HG03139 (cell line): ENCODE data around the gene NOXA1.
"Not testable (repeated sequence)": the region's sequence is repeated elsewhere in the genome, so short reads cannot be mapped to it uniquely, and the experiment has no call there.

Experiments
- ATAC-seq: cut with Tn5 transposase; IDR thresholded peaks from one replicate; pipeline ENCODE4 v1.9.1; 2021; ENCODE audit not compliant: unreplicated experiment

NOXA1 gene

GRCh38 chr9:137437691-137438590, 14.7 kb downstream of the NOXA1 start:
- no peak for ATAC-seq

DNA sequence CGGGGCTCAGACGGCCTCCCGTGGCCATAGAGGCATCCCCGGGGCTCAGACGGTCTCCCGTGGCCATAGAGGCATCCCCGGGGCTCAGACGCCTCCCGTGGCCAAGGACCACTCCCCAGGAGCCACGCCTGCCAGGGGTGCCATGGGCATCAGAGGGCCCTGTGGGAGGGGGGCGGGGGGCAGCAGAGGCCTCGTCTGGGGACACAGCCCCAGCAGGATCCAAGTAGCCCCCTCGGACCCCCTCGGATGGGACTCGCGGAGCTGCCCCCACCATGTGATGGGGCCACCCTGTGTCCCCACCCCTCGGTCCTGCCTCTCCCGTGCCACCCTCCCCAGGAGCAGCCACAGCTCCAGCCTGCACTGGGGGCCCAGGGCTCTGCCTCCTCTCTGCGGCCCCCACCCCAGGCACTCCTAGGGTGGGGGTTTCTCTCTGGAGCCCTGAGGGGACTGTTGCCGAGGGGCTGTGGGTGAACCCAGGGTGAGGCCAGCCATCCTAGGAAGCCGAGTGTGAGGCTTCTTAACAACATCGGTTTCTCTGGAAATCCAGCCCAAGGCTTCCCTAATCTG, 15.5 kb downstream of the NOXA1 start:
- ATAC-seq: no peak

DNA sequence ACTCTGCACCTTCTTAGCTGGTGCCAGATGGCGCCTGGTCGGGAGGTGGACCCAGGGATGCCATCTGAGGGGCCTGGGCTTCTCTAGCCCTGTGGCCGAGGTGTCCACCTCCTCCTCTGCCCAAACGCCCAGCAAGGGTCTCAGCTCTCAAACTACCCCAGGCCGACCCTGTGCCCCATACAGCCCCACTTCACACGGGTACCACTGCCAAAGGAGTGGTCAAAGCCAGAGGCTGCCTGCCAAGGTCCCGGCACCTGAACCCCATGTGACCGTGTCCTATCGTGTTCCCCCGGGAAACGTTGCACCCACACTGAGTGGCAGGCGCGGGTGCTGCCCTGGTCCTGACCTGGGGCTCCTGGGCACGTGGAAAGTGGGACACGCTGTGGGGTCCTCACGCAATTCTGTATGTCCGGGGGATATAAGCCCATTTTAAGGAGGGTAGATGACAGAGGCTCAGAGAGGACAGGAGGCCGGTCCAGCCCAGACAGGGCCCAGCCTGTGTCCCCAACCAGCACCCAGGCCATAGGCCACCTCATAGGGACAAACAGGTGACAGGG, 16.0 kb downstream of the NOXA1 start:
- no peak for ATAC-seq

DNA sequence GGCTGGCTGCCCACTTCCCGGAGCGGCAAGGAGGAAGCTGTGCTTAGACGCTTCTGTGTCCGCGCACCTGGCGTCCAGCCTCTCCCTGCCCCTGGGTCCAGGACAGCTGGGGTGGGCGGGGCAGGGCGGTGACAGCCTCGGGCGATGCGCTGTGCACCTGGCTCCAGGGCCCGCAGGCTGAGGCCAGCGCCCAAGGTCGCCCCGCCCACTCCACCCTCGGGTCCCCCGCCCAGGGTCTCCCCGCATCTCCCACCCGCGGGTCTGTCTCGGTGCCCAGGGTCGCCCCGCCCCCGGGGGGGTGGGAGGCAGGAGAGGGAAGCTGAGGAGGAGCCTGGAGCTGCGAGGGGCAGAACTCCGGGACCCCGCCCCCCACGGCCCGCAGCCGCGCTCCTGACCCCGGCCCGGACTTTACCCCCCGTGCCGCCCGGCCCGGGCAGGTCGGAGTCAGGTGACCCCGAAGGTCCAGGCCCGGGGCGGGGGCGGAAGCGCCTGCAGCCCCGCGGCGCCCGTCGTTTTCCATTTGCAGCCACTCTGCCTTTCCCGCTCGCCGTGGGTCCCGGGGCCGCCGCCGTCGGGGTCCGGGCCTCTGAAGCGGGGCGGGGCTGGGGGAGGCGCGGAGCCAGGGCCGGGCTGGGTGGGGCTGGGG, 18.2 kb downstream of the NOXA1 start, which contains the start of gene ENTPD8:
TSS of gene ENTPD8 (minus strand) at position 69 of the 646 bp plus-strand sequence. CDS start 3,072 bp downstream, outside the sequence.
- no peak for ATAC-seq

DNA sequence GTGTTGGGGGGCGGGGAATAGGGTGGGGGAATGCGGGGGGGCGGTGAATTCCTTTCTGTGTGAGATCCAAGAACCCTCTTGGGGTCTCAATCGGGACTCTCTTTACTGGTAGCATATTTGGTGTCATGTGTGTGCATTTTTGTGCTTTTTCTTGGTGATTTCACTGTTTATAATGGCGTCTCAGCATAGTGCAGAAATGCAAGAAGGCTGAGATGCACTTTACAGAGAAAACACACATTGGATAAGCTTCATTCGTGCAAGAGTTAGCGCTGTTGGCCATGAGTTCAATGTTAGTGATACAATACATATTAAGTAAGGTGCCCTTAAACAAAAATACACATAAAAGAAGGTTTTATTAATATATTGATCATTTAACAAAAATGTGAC, 18.7 kb downstream of the NOXA1 start:
- ATAC-seq: no peak

GRCh38 chr9:137444106-137444790, 21.1 kb downstream of the NOXA1 start:
- no peak for ATAC-seq

DNA sequence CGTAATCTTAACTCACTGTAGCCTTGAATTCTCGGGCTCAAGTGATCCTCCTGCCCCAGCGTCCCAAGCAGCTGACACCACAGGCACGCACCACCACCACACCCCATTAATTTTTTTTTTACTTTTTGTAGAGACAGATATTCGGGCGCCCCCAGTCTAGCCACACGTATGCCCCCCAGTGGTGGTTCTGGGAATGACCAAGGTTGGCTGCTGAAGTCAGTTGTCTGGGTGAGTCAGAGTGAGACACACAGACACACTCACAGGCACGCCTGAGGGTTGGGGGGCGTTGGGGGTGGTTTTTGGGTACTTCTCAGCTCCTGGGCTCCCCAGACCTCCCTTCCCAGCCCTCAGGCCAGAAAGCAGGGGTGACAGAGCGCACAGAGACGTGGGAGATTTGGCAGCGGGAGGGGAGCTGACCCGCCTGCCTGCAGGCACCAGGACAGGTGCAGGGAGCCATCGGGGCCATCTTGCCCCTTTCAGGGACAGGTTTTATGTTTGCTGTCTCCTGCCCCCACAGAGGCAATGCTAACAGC, 22.1 kb downstream of the NOXA1 start:
- no peak for ATAC-seq

GRCh38 chr9:137445930-137446431, 22.8 kb downstream of the NOXA1 start:
- no peak for ATAC-seq

DNA sequence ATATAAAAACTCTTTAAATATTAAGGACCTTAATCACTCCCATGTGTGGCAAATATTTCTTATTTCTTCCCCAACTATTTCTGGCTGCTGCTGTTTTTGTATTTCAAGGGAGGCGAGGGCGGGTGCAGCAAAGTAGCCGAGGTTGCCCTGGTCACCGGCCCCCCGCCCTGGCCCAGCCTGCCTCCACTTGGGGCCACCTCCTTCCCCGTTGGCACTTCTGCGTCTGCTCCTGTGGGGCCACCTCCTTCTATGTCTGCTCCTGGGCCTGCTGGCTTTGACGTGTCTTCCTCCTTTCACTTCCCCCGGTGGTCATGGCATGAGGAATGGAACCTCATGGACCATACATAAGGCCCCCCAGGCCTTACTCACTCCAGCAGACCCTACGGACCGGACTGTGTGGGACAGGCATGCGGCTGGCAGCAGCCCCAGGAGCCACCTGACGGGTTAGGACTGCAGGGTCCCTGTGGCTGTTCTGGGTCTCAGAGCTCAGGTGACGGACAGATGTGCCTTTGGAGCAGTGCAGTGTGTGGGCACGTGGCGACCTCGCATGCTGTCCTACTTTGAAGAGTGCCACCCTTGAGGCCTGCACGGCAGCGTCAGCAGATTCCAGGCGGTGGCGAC, 23.8 kb downstream of the NOXA1 start:
- ATAC-seq: no peak

GRCh38 chr9:137447722-137448601, 24.8 kb downstream of the NOXA1 start:
- ATAC-seq: no peak

DNA sequence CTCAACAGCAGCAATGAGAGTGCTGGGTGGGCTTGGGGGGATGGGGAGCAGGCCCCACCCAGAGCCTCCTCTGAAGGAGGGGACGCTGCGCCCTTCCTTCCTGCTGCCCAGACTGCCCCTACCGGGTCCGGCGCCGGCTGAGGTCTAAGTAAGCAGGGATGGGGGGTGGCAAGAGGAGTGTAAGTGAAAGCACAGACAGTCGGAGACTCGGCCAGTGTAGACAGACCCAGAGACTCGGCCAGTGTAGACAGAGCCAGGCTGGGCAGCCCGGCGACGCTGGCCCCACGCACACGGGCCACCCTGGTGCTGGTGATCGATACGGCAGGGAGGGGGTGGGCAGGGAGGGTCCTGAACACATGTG, 25.4 kb downstream of the NOXA1 start:
- no peak for ATAC-seq

GRCh38 chr9:137449081-137449844, 26.1 kb downstream of the NOXA1 start:
- ATAC-seq: no peak

DNA sequence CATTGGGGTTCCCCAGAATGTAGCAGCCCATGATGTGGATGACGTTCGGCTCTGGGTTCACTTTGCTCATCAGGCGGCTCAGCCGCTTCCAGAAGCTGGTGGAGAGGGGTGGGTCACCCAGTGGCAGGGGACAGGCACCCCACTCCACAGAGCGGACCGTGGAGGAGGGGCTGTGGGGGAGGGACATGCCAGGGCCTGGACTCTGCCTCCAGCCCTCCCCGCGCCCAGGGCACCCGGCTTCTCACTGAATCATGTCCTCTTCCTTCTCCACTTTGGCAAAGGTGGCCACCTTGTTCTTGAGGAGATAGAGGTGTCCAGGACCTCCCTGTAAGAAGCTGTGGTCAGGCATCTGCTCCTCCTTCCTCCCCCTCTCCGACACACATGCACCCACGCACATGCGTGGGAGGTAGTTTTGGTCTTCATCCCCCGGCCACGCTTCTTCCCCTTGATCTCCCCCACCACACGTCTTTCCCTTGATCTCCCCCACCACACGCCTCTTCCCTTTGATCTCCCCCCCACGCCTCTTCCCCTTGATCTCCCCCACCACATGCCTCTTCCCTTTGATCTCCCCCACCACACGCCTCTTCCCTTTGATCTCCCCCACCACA, 26.8 kb downstream of the NOXA1 start:
- ATAC-seq: no peak

DNA sequence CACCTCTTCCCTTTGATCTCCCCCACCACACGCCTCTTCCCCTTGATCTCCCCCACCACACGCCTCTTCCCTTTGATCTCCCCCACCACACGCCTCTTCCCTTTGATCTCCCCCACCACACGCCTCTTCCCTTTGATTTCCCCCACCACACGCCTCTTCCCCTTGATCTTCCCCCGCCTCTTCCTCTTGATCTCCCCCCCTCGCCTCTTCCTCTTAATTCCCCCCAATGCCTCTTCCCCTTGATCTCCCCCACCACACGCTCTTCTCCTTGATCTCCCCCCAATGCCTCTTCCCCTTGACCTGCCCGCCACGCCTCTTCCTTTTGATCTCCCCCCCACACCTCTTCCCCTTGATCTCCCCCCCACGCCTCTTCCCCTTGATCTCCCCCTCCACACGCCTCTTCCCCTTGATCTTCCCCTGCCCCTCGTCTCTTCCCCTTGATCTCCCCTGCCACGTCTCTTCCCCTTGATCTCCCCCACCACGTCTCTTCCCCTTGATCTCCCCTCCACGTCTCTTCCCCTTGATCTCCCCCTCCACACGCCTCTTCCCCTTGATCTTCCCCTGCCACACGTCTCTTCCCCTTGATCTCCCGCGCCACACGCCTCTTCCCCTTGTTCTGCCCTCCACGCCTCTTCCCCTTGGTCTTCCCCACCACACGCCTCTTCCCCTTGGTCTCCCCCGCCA, 27.5 kb downstream of the NOXA1 start:
- not testable (repeated sequence) for ATAC-seq

DNA sequence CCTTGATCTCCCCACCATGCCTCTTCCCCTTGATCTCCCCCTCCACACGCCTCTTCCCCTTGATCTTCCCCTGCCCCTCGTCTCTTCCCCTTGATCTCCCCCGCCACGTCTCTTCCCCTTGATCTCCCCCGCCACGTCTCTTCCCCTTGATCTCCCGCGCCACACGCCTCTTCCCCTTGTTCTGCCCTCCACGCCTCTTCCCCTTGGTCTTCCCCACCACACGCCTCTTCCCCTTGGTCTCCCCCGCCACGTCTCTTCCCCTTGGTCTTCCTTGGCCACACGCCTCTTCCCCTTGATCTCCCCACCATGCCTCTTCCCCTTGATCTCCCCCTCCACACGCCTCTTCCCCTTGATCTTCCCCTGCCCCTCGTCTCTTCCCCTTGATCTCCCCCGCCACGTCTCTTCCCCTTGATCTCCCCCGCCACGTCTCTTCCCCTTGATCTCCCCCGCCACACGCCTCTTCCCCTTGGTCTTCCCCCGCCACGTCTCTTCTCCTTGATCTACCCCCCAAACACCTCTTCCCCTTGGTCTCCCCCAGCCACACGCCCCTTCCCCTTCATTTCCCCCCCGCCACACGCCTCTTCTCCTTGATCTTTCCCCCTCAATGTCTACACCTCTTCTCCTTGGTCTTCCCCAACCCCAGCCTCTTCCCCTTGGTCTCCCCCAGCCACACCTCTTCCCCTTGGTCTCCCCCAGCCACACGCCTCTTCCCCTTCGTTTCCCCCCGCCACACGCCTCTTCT, 28.2 kb downstream of the NOXA1 start:
- not testable (repeated sequence) for ATAC-seq

- ATAC-seq: no peak
Observed at GRCh38 chr9:137452006-137452760, 29.0 kb downstream of the NOXA1 start.
